ENCODE data around the gene LAG3.

The LAG3 gene

GRCh38 chr12:6784296-6784695 is 12.0 kb downstream of the LAG3 start:
- no peak for TF ChIP-seq CTCF (conservative IDR thresholded peaks at IDR 0.05; ENCODE audit: low read depth, low read length)
- no peak overlapping the region for H3K4me3 ChIP-seq (ENCODE audit: low read depth, low read length)
- DNase-seq (ENCODE audit: low read depth) = no peak

- H3K4me3 ChIP-seq (ENCODE audit: low read depth, low read length) = no peak overlapping the region
- no peak for DNase-seq (ENCODE audit: low read depth)
- no peak for TF ChIP-seq CTCF (conservative IDR thresholded peaks at IDR 0.05; ENCODE audit: low read depth, low read length)
Observed at GRCh38 chr12:6784761-6785160, 12.4 kb downstream of the LAG3 start.

GRCh38 chr12:6786416-6787094 is 14.2 kb downstream of the LAG3 start:
- H3K4me3 ChIP-seq (ENCODE audit: low read depth, low read length) = no peak overlapping the region
- no peak for DNase-seq (ENCODE audit: low read depth)
- no peak for TF ChIP-seq CTCF (conservative IDR thresholded peaks at IDR 0.05; ENCODE audit: low read depth, low read length)

- no peak for DNase-seq (ENCODE audit: low read depth)
- no peak for TF ChIP-seq CTCF (conservative IDR thresholded peaks at IDR 0.05; ENCODE audit: low read depth, low read length)
- H3K4me3 ChIP-seq (ENCODE audit: low read depth, low read length) = no peak overlapping the region
Observed at GRCh38 chr12:6787309-6787708, 15.0 kb downstream of the LAG3 start.

- DNase-seq (ENCODE audit: low read depth) = no peak
- no peak for TF ChIP-seq CTCF (conservative IDR thresholded peaks at IDR 0.05; ENCODE audit: low read depth, low read length)
- H3K4me3 ChIP-seq (ENCODE audit: low read depth, low read length) = no peak within 1 kb of the TSS
Observed at GRCh38 chr12:6788972-6789924, 16.9 kb downstream of the LAG3 start, which contains the start of gene CD4. TSS of gene CD4 (plus strand) at chr12:6789528. CDS start at chr12:6800139, 10,611 bp downstream.

- no peak for DNase-seq (ENCODE audit: low read depth)
- TF ChIP-seq CTCF (conservative IDR thresholded peaks at IDR 0.05; ENCODE audit: low read depth, low read length) = no peak
- H3K4me3 ChIP-seq (ENCODE audit: low read depth, low read length) = no peak overlapping the region
Observed at GRCh38 chr12:6790496-6791150, 18.3 kb downstream of the LAG3 start.
